Transverse colon (tissue), 3 donors: ENCODE data around the gene PRRT1.

Source experiments
- POLR2A ChIP-seq: fragments of 450-650 bp; IDR thresholded peaks from one replicate; pipeline ENCODE4 v1.6.1; 2016; ENCODE audit warnings: antibody characterized with exemption, mild to moderate bottlenecking, moderate library complexity
- TF ChIP-seq, protein P1 (sequence below), 5 experiments: fragments of 200-600 bp in 3 of 5; fragments of 450-650 bp in 2 of 5; sonication (generic) in 3 of 5; IDR thresholded peaks; 1 replicate in 2 of 5; 2 replicates in 3 of 5; pipeline ENCODE4 v1.5.1; 2016 to 2017; ENCODE audit warnings: antibody characterized with exemption in 5 of 5, inconsistent platforms in 3 of 5, mild to moderate bottlenecking in 2 of 5, moderate library complexity in 1 of 5

DNA sequence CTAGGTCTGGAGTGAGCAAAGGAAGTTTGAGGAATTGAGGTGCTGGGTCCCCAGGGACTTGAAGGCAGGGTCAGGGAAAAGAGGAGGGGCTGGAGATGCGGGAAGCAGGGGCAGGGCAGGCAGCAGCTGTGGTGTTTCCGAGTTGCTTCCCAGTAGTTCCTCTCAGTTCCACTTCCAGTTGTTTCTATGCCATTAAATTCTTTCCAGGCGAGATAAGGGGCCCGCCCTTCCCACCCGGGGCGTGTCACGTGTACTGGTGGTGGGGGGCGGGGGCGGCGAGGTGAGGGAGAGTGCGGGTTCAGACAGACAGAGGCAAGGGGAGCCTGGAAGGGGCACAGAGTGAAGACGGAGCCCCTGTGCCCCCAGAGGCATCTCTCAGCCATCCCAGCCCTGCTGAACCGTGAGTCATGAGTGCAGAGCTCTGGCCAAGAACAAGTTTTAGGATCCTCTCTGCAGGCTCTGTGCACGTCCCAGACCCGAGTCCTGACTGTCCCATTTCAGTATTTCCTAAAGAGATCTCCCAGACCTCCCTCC lies 43.6 kb downstream of the PRRT1 start:
- TF ChIP-seq, protein P1, sequence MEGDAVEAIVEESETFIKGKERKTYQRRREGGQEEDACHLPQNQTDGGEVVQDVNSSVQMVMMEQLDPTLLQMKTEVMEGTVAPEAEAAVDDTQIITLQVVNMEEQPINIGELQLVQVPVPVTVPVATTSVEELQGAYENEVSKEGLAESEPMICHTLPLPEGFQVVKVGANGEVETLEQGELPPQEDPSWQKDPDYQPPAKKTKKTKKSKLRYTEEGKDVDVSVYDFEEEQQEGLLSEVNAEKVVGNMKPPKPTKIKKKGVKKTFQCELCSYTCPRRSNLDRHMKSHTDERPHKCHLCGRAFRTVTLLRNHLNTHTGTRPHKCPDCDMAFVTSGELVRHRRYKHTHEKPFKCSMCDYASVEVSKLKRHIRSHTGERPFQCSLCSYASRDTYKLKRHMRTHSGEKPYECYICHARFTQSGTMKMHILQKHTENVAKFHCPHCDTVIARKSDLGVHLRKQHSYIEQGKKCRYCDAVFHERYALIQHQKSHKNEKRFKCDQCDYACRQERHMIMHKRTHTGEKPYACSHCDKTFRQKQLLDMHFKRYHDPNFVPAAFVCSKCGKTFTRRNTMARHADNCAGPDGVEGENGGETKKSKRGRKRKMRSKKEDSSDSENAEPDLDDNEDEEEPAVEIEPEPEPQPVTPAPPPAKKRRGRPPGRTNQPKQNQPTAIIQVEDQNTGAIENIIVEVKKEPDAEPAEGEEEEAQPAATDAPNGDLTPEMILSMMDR (IDR thresholded peaks at IDR 0.05) = no peak
- TF ChIP-seq POLR2A = no peak
